GM19240 (cell line): ENCODE results near the gene BEND4.

ENCODE experiments used
- DNase-seq: peaks from one replicate; pipeline ENCODE4 v3.0.0; 2011; ENCODE audit warnings: low spot score; ENCODE audit not compliant: insufficient read length

The BEND4 gene

GRCh38 chr4:42112846-42113245 lies 39.6 kb downstream of the BEND4 start:
- DNase-seq: no peak

- DNase-seq: no peak
These were observed 47.9 kb downstream of the BEND4 start for GRCh38 chr4:42104521-42104920.

GRCh38 chr4:42101446-42101975 lies 50.9 kb downstream of the BEND4 start:
- DNase-seq: no peak

GRCh38 chr4:42088386-42088785 lies 64.1 kb downstream of the BEND4 start:
- DNase-seq: no peak

GRCh38 chr4:42083816-42084215 lies 68.6 kb downstream of the BEND4 start:
- no peak for DNase-seq

- no peak for DNase-seq
These were observed 72.1 kb downstream of the BEND4 start for GRCh38 chr4:42080306-42080705.

GRCh38 chr4:42078184-42078801 lies 74.2 kb downstream of the BEND4 start:
- no peak for DNase-seq

GRCh38 chr4:42074294-42074693 lies 78.2 kb downstream of the BEND4 start:
- DNase-seq: no peak

- DNase-seq: no peak
These were observed 82.0 kb downstream of the BEND4 start for GRCh38 chr4:42070463-42070862.

- DNase-seq: no peak
These were observed 85.2 kb downstream of the BEND4 start for GRCh38 chr4:42067264-42067663.

- no peak for DNase-seq
These were observed 86.1 kb downstream of the BEND4 start for GRCh38 chr4:42066402-42066801.
